Measurements from ENCODE around the gene ADIPOQ. TPM values are rescaled to one million over a fixed set of nuclear protein-coding genes. Genes with fewer than 3 reads are reported as not detected.
"Not testable (repeated sequence)": the region's sequence is repeated elsewhere in the genome, so short reads cannot be mapped to it uniquely, and the experiment has no call there.

ADIPOQ gene
- total RNA-seq, 1 experiment from 2014 or later, result not detected

DNA sequence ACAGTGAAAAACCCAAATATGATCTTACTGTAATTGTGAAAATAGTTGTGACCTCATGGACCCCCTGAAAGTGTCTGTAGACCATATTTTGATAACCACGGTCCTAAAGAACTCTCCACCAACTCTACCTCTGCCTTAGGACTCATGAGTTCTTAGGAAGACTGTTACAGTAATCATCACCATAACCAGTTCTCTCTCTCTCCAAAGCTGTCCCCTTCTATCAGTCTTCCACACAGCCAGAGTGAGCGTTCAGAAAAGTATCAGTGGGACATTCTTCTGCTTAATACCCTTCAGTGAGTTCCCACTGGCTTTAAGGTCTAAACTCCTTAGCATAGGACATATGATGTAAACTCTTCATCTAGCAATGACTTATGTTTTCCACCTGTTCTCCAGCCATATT, 60.2 kb downstream of the ADIPOQ start:
- intact Hi-C loops (cut with micrococcal nuclease), result no loop called here
- no peak overlapping the region for H3K4me3 Mint-ChIP-seq (ENCODE audit: unreplicated experiment)
- no peak overlapping the region for H3K27ac Mint-ChIP-seq (ENCODE audit: low read depth, unreplicated experiment)
- TF ChIP-seq, protein P1, sequence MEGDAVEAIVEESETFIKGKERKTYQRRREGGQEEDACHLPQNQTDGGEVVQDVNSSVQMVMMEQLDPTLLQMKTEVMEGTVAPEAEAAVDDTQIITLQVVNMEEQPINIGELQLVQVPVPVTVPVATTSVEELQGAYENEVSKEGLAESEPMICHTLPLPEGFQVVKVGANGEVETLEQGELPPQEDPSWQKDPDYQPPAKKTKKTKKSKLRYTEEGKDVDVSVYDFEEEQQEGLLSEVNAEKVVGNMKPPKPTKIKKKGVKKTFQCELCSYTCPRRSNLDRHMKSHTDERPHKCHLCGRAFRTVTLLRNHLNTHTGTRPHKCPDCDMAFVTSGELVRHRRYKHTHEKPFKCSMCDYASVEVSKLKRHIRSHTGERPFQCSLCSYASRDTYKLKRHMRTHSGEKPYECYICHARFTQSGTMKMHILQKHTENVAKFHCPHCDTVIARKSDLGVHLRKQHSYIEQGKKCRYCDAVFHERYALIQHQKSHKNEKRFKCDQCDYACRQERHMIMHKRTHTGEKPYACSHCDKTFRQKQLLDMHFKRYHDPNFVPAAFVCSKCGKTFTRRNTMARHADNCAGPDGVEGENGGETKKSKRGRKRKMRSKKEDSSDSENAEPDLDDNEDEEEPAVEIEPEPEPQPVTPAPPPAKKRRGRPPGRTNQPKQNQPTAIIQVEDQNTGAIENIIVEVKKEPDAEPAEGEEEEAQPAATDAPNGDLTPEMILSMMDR (IDR thresholded peaks at IDR 0.05; ENCODE audit: unreplicated experiment), result no peak
- ChIA-PET POLR2A (no interaction called here), CTCF (no interaction called here)
- H3K36me3 Mint-ChIP-seq (ENCODE audit: insufficient read depth, unreplicated experiment), result no peaks in the 10 kb centered on the region
- no peak for DNase-seq (ENCODE audit: unreplicated experiment)
- no peaks in the 10 kb centered on the region for H3K9me3 Mint-ChIP-seq (ENCODE audit: unreplicated experiment)
- H3K27me3 Mint-ChIP-seq (ENCODE audit: insufficient read depth, unreplicated experiment), result no peaks in the 10 kb centered on the region
- no TSS peak for BruUV-seq (replicated peaks)
- peaks cover 9% of the 10 kb centered on the region for H3K4me1 Mint-ChIP-seq (ENCODE audit: insufficient read depth, unreplicated experiment)

DNA sequence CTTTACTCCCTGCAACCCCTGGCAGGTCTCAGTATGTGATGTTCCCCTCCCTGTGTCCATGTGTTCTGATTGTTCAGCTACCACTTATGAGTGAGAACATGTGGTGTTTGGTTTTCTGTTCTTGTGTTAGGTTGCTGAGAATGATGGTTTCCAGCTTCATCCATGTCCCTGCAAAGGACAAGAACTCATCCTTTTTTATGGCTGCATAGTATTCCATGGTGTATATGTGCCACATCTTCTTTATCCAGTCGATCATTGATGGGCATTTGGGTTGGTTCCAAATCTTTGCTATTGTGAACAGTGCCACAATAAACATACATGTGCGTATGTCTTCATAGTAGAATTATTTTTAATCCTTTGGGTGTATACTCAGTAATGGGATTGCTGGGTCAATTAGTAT, 61.2 kb downstream of the ADIPOQ start:
- H3K4me1 Mint-ChIP-seq (ENCODE audit: insufficient read depth, unreplicated experiment); POLR2A ChIA-PET; H3K27me3 Mint-ChIP-seq (ENCODE audit: insufficient read depth, unreplicated experiment); intact Hi-C loops (cut with micrococcal nuclease); H3K4me3 Mint-ChIP-seq (ENCODE audit: unreplicated experiment); H3K9me3 Mint-ChIP-seq (ENCODE audit: unreplicated experiment); CTCF ChIA-PET; H3K27ac Mint-ChIP-seq (ENCODE audit: low read depth, unreplicated experiment); BruUV-seq (replicated peaks); H3K36me3 Mint-ChIP-seq (ENCODE audit: insufficient read depth, unreplicated experiment); DNase-seq (ENCODE audit: unreplicated experiment): not testable (repeated sequence)

DNA sequence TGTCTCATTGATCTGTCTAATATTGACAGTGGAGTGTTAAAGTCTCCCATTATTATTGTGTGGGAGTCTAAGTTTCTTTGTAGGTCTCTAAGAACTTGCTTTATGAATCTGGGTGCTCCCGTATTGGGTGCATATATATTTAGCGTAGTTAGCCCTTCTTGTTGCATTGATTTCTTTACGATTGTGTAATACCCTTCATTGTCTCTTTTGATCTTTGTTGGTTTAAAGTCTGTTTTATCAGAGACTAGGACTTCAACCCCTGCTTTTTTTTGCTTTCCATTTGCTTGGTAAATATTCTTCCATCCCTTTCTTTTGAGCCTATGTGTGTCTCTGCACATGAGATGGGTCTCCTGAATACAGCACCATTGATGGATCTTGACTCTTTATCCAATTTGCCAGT, 64.6 kb downstream of the ADIPOQ start:
- H3K4me1 Mint-ChIP-seq (ENCODE audit: insufficient read depth, unreplicated experiment); H3K9me3 Mint-ChIP-seq (ENCODE audit: unreplicated experiment); H3K27me3 Mint-ChIP-seq (ENCODE audit: insufficient read depth, unreplicated experiment); intact Hi-C loops (cut with micrococcal nuclease); DNase-seq (ENCODE audit: unreplicated experiment); H3K36me3 Mint-ChIP-seq (ENCODE audit: insufficient read depth, unreplicated experiment); BruUV-seq (replicated peaks); H3K27ac Mint-ChIP-seq (ENCODE audit: low read depth, unreplicated experiment); POLR2A ChIA-PET; H3K4me3 Mint-ChIP-seq (ENCODE audit: unreplicated experiment); CTCF ChIA-PET: not testable (repeated sequence)

Other genes starting within 250 kb of the ADIPOQ start
- not detected in 2 replicates for gene AHSG, start 229.7 kb upstream of the ADIPOQ start, total RNA-seq (2022)
- gene FETUB, start 202.3 kb upstream of the ADIPOQ start, total RNA-seq (2022), result 0.47 TPM in 1 of 2 replicates, not detected in the other
- 0.16 and 0.20 TPM in 2 replicates for gene HRG, start 176.7 kb upstream of the ADIPOQ start, total RNA-seq (2022)
- not detected in 2 replicates for gene KNG1, start 125.4 kb upstream of the ADIPOQ start, total RNA-seq (2022)
- 183 and 202 TPM in 2 replicates for gene EIF4A2, start 59.1 kb upstream of the ADIPOQ start, total RNA-seq (2022)
- 23.9 and 33.2 TPM in 2 replicates for gene RFC4, start 36.2 kb upstream of the ADIPOQ start, total RNA-seq (2022)
- 11.5 and 18.8 TPM in 2 replicates for gene ST6GAL1, start 87.8 kb downstream of the ADIPOQ start, total RNA-seq (2022)

Data from MCF 10A (cell line).